Measurements from ENCODE around the gene TMC8. TPM values are rescaled to one million over a fixed set of nuclear protein-coding genes. Genes with fewer than 3 reads are reported as not detected.

TMC8 gene
- polyA plus RNA-seq, 2 of the 4 experiments (the other 2 are of a cell fraction) = 0.14 to 0.26 TPM

GRCh38 chr17:78121801-78122215, 8.8 kb upstream of the TMC8 start:
- WGBS (ENCODE audit: missing lambda C conversion rate) = 84% methylated on average over 9 of the region's 11 CpGs
- no peak overlapping the region for H3K4me3 ChIP-seq
- no peak overlapping the region for H3K27ac ChIP-seq
- CTCF ChIA-PET = interaction anchor here (1.5 to 13.7 kb wide), 5 partner anchors 9 to 130 kb away, joined by 5 to 164 read pairs (median 6); no protein-coding TSS in a partner anchor
- POLR2A ChIA-PET = no interaction called here
- H3K4me1 ChIP-seq = no peaks in the 10 kb centered on the region
- FAIRE-seq (no peak), ATAC-seq (no peak), DNase-seq (ENCODE audit: low read depth in 1 of 2, low spot score in 1 of 2) (no peak)
- H3K4me2 ChIP-seq = no peak overlapping the region
- no peak for TF ChIP-seq REST (IDR thresholded peaks at IDR 0.05)
- TF ChIP-seq MAX (IDR thresholded peaks at IDR 0.05) = no peak
- TF ChIP-seq HOXA7 (CRISPR knock-in tag; IDR thresholded peaks at IDR 0.05) = no peak
- TF ChIP-seq ZNF302 (CRISPR knock-in tag; IDR thresholded peaks at IDR 0.05) = no peak
- no peak for TF ChIP-seq PBX3 (IDR thresholded peaks at IDR 0.05)
- no peak for TF ChIP-seq JUNB (IDR thresholded peaks at IDR 0.05)
- TF ChIP-seq CTCF (IDR thresholded peaks at IDR 0.05) = no peak
- TF ChIP-seq RFX5 (IDR thresholded peaks at IDR 0.05) = no peak
- TF ChIP-seq GATA3 (IDR thresholded peaks at IDR 0.05; ENCODE audit: borderline replicate concordance) = no peak
- no peak for TF ChIP-seq CBX2 (IDR thresholded peaks at IDR 0.05; ENCODE audit: borderline replicate concordance, low read depth)
- TF ChIP-seq NR3C1 (IDR thresholded peaks at IDR 0.05) = no peak
- no peak for TF ChIP-seq SMC3 (IDR thresholded peaks at IDR 0.05)
- TF ChIP-seq TFCP2L1 (CRISPR knock-in tag; IDR thresholded peaks at IDR 0.05) = no peak
- TF ChIP-seq SREBF2 (IDR thresholded peaks at IDR 0.05) = no peak
- TF ChIP-seq HDAC2 (IDR thresholded peaks at IDR 0.05) = no peak
- H3K9me3 ChIP-seq = no peaks in the 10 kb centered on the region

GRCh38 chr17:78122216-78122930, 8.2 kb upstream of the TMC8 start:
- Histone ChIP-seq H3K4me3 (no peak overlapping the region), H3K9me3 (no peaks in the 10 kb centered on the region), H3K27ac (no peak overlapping the region), H3K4me1 (peaks cover 5% of the 10 kb centered on the region; the same call in 2 of the 3 replicates), H3K4me2 (no peak overlapping the region)
- ATAC-seq (no peak), DNase-seq (ENCODE audit: low read depth in 1 of 2, low spot score in 1 of 2) (no peak), FAIRE-seq (no peak)
- ChIA-PET POLR2A (no interaction called here), CTCF (interaction anchor here (1.5 to 13.7 kb wide), 5 partner anchors 9 to 129 kb away, joined by 5 to 164 read pairs (median 6); no protein-coding TSS in a partner anchor)
- TF ChIP-seq ESRRA (IDR thresholded peaks at IDR 0.05; ENCODE audit: borderline replicate concordance, low read length) = no peak
- no peak for TF ChIP-seq CEBPB (IDR thresholded peaks at IDR 0.05)
- TF ChIP-seq HES2 (IDR thresholded peaks at IDR 0.05) = no peak
- no peak for TF ChIP-seq ATOH8 (CRISPR knock-in tag; IDR thresholded peaks at IDR 0.05; ENCODE audit: low read depth)
- no peak for TF ChIP-seq USF2 (IDR thresholded peaks at IDR 0.05)
- WGBS (ENCODE audit: missing lambda C conversion rate) = 88% methylated on average over 21 of the region's 23 CpGs
